NCI-H460 (cell line): Measurements from ENCODE around the gene RASGRF2. TPM values are rescaled to one million over a fixed set of nuclear protein-coding genes. Genes with fewer than 3 reads are reported as not detected.

ENCODE experiments used
- DNase-seq: peaks from one replicate; pipeline ENCODE4 v3.0.0-alpha.2; 2016; ENCODE audit warnings: low read depth; ENCODE audit errors: extremely low read depth
- total RNA-seq: library from RNA; depleted of rRNA; stranded (reverse); fragments of >200 nt; shearing (Covaris generic); gene quantifications from 2 replicates; pipeline ENCODE4 v1.2.3, GENCODE V29; 2014

The RASGRF2 gene
- total RNA-seq, 1 experiment from 2014 or later: 0.37 TPM

- DNase-seq: no peak
These were observed 270.3 kb downstream of the RASGRF2 start for GRCh38 chr5:81230416-81230815.

DNA sequence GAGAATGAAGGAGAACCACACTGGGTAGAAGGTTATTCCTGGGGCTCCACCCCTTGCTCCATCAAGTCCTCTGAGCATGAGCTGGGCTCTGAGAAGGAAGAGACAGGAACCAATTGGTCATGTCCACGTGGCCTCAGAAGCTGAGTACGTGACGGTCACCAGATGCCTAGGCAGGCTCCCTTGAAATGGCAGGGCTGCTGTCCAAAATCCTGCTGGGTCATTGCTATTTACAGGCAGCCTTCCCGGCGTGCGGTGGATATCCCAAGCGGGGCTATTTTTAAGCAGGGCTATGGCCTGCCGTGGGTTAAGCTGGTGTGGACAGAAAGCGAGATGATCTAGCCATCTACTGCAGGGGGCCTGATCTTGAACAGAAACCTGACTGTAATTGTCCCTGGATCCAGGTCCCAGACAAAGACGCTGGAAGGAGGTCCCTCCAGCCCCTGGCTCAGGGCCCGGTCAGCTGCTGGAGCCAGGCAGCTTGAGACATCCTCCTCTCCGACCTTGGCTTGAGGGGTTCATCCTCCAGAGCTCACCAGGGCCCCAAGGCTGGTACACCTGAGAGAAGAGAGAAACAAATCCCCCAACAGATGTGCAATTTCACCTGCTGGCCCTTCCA, 272.4 kb downstream of the RASGRF2 start:
- DNase-seq: no peak

GRCh38 chr5:81233080-81233634, 273.0 kb downstream of the RASGRF2 start, which contains the start of gene CKMT2:
CKMT2 (plus strand) TSS chr5:81233322; CDS start chr5:81251133, 17,811 bp downstream.
- no peak for DNase-seq

DNA sequence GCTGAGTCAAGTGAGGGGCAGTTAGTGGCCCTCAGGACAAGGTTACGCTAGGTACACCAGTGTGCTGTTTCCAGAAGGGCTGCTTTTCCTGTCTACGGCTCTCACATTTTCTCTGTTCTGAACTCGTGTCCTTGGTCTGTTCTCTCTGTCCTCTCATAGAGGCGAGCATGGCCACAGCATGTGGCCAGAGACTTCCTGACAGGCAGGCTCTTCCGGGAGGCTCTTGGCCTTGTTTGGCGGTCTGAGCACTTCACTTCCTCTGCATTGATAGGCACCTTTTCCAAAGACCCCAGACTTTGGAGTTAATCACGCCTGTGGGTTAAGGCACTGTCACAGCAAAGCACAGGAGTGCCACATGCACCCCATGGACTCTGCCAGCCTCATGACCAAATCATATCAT, 274.1 kb downstream of the RASGRF2 start:
- no peak for DNase-seq

DNA sequence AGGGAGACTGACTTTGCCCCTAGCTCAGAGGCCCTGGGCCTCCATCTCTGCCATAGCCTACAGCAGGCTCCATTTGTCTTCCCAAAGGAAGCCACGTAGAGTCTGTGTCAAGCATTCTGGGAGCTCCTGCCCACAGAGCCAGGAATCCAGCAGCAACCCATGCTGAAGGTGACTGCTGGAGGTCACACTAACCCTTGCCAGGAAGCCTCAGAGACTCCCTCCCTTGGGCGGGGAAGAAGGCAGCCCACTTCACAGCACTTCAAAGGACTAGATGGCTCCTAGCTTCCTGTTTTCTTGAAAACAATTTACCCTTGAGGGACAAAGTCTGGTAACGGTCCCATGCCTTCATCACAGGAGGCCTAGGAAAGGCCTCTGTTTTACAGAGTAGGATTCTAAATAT, 274.6 kb downstream of the RASGRF2 start:
- DNase-seq: no peak

GRCh38 chr5:81235287-81236072, 275.3 kb downstream of the RASGRF2 start:
- no peak for DNase-seq

GRCh38 chr5:81238460-81238859, 278.3 kb downstream of the RASGRF2 start:
- no peak for DNase-seq

GRCh38 chr5:81239613-81240012, 279.4 kb downstream of the RASGRF2 start:
- DNase-seq: no peak

- DNase-seq: no peak
These were observed 280.8 kb downstream of the RASGRF2 start for GRCh38 chr5:81241001-81241400.

GRCh38 chr5:81241961-81242648, 281.9 kb downstream of the RASGRF2 start:
- DNase-seq: no peak

DNA sequence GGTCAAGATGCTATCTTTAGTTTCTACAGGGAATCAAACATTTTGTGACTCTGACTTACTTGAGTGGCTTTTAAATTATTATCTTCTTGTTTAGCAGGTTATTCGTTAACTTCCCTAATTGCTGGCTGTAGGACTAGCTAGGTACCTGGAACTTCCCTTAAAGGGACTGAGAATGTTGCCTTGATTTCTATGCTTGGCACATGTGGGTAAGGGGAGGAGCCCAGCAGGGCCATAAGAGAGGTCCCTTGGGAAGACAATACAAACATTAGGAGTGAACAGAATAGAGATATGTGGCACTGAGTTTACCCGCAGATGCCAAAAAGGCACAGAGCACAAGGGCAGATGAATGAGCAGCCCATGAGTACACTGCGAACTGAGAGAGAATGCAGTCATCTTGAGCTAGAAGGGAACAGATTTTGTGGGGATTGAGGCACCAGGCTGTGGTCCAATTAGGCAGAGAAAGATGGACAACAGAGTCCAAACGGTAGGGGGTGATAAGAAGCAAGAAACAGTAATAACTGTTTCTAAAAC, 282.8 kb downstream of the RASGRF2 start:
- no peak for DNase-seq

GRCh38 chr5:81244451-81244850, 284.3 kb downstream of the RASGRF2 start:
- DNase-seq: no peak

DNA sequence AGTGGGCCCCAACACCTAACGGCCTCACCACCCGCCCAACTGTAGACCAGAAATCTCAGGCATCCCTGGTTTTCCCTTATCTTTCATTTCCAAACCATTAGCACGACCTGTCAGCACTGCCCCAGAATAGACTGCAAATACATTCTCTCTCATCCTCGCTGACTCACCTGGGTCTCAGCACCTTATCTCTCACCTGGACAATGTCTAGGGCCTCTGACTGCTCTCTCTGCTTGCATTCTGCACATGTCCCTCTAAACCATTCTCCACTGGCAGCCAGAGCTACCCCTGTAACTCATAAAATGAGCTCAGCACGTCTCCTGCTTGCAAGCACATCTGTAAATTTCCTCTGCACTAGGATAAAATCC, 285.7 kb downstream of the RASGRF2 start:
- no peak for DNase-seq

- DNase-seq: no peak
These were observed 286.5 kb downstream of the RASGRF2 start for GRCh38 chr5:81246697-81247096.

- DNase-seq: no peak
These were observed 287.3 kb downstream of the RASGRF2 start for GRCh38 chr5:81247441-81247972.

DNA sequence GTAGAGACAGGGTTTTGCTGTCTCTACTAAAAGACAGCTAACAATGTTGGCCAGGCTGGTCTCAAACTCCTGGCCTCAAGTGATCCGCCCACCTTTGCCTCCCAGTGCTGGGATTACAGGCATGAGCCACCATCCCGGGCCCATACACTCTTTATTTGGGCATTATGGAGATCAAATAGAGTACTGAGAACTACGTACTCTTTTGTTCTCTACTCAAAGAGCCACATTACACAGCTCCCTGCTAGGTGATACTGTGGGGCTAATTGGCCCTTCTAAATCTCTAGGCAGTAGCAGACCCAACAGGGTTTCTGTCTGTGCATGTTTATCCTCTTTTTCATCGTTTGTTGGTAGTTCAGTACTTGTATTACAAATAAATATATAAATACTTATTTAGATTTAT, 289.1 kb downstream of the RASGRF2 start:
- no peak for DNase-seq

DNA sequence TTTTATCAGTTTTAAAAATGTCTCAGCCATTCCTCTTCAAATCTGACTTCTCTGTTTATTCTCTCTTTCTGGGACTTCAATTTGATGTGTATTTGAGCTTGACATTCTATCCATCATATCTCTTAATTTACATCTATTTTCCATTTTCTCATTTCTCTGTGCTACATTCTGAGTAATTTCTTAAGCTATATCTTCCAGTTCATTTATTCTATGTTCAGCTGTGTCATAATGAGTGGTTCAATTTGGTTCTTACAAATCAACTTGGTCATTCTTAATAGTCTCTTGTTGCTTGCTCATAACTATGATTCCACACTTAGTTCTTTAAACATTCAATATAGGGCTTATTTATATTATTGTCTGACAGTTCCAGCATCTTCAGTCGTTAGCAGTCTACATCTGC, 289.8 kb downstream of the RASGRF2 start:
- DNase-seq: no peak

DNA sequence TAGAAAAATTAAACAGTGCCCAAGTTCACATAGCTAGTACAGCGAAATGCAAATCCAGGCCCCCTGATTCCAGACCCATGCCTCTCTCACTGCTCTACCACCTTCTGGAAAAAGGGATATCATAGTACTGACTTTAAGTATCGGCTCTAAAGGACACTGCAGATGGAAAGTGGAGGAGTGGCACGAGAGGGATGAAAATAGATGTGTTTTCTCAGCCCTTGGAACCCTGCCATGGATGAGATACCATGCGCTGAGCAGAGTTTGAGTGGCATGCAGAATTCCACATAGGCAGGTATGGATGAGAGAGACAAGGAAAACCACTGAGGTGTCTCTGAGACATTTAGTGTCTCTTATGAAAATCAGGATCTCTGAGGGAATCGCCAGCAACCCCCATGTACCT, 291.8 kb downstream of the RASGRF2 start:
- DNase-seq: no peak

DNA sequence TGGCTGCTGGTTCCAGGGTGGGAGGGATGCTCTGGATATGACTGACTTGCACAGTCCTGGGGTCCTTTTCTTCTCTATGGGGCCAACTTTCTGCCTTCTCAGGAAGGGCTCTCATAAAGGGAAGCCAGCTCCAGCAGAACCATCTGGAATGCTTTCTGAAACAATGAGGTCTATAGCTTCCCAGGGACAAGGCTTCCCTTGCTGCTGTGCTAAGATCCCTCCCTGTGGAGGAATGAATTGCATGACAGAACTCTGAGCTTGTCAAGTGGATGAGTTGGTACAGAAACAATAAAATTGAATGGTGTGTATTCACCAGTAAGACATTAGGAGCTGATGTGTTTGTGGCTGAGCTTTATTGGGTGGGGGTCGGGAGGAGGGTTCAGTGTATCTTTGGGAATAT, 292.7 kb downstream of the RASGRF2 start:
- DNase-seq: no peak

DNA sequence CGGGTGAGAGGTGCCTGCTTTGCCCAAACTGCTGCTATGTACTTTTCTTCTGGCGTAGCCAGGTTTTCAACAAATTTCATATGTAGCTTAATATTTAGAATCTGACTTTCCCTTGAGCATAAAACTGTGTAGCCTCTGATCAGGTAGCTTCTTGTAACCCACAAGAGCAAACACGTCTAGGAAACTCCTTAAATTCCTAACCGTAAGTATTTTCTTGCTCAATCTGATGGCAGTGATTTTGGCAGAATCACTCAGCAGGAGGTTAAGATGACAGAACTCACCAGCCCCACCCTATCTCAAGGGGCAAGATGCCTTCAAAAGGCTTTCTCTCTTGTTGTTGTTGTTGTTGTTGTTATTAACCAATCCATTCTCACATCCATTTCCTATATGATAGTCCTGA, 293.7 kb downstream of the RASGRF2 start:
- DNase-seq: no peak
